ENCODE data around the gene IZUMO4.

IZUMO4 gene

DNA sequence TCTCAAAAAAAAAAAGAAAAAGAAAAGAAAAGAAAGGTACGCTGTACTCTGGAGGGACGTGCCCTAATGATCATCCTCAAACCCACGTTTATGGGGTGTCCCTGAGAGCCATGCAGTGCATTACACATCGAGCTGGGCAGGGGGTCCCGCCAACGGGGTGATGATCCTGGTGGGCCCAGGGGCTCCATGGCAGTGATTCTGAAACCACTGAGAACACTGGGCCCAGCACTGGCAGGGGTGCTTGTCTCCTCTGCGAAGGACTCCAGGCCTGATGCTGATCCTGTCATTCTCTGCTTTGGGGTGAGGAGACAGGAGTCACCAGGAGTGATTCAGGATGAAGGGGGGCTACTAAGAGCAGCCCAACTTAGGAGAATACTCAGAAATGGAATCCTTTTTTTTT is 19.3 kb upstream of the IZUMO4 start:
- Histone ChIP-seq H3K27me3 (replicated peaks in 2 of 5; ENCODE audit: control insufficient read depth in 4 of 5, insufficient read depth in 5 of 5, low read length in 4 of 5) (no peaks in the 10 kb centered on the region), H3K9me3 (ENCODE audit: control extremely low read depth in 1 of 5, control insufficient read depth in 4 of 5, insufficient read depth in 2 of 5, low read depth in 1 of 5, low read length in 4 of 5) (no peaks in the 10 kb centered on the region), H3K36me3 (ENCODE audit: control insufficient read depth in 4 of 4, insufficient read depth in 4 of 4, low read length in 3 of 4) (peaks cover 0 to 70% (median 56%) of the 10 kb centered on the region in 4 experiments), H3K27ac (ENCODE audit: insufficient read depth in 1 of 2, low read depth in 1 of 2, low read length in 2 of 2, poor library complexity in 1 of 2, severe bottlenecking in 2 of 2) (no peak overlapping the region), H3K4me3 (ENCODE audit: control insufficient read depth in 1 of 7, extremely low read depth in 1 of 7, insufficient read depth in 4 of 7, low read depth in 2 of 7, low read length in 6 of 7) (no peak overlapping the region), H3K4me1 (ENCODE audit: control extremely low read depth in 1 of 4, control insufficient read depth in 4 of 4, insufficient read depth in 4 of 4, low read length in 3 of 4) (peaks cover 0 to 38% (median 27%) of the 10 kb centered on the region in 4 experiments)
- WGBS (ENCODE audit: insufficient coverage) = 94% methylated on average over 7 of the region's 7 CpGs
- ChIA-PET POLR2A (interaction anchor here (1.0 kb wide), 1 partner anchor 10 kb away, joined by 3 read pairs; no protein-coding TSS in a partner anchor), CTCF (interaction anchor here (0.5 kb wide), 1 partner anchor 77 kb away, joined by 4 read pairs; no protein-coding TSS in a partner anchor)
- DNase-seq = no peak

DNA sequence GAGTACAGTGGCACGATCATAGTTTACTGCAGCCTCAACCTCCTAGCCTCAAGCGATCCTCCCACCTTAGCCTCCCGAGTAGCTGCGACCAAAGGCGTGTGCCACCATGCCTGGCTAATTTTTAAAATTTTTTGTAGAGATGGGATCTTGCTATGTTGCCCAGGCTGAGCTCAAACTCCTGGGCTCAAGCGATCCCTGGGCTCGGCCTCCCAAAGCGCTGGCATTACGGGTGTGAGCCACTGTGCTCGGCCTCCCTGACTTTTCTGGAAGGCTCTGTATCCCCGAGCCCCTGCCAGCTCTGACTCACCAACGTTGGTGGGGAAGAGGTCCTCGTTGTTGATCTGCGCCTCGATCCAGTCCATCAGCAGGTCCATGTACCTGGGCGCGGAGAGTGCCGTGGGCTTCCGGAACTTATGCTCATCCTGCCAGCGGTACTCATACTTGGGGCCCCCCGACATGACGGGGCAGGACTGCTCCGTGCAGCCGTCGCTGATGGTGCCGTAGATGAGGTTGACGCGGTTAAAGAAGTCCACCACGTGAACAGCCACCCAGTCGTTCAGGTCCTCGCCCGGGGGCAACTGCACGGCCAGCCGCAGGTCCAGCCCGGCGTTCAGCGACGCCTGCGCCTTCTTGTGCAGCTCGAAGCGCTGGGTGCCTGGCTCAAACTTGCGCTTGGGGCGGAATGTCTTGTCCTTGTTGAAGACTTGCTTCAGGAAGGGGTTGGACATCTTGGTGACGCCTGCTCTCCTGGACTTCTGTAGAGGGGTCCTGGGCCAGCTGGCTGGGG is 18.7 kb upstream of the IZUMO4 start:
- Histone ChIP-seq H3K27ac (ENCODE audit: insufficient read depth in 1 of 2, low read depth in 1 of 2, low read length in 2 of 2, poor library complexity in 1 of 2, severe bottlenecking in 2 of 2) (no peak overlapping the region), H3K4me3 (ENCODE audit: control insufficient read depth in 1 of 7, extremely low read depth in 1 of 7, insufficient read depth in 4 of 7, low read depth in 2 of 7, low read length in 6 of 7) (no peak overlapping the region), H3K9me3 (ENCODE audit: control extremely low read depth in 1 of 5, control insufficient read depth in 4 of 5, insufficient read depth in 2 of 5, low read depth in 1 of 5, low read length in 4 of 5) (no peaks in the 10 kb centered on the region), H3K27me3 (replicated peaks in 2 of 5; ENCODE audit: control insufficient read depth in 4 of 5, insufficient read depth in 5 of 5, low read length in 4 of 5) (no peaks in the 10 kb centered on the region), H3K4me1 (ENCODE audit: control extremely low read depth in 1 of 4, control insufficient read depth in 4 of 4, insufficient read depth in 4 of 4, low read length in 3 of 4) (peaks cover 0 to 42% (median 33%) of the 10 kb centered on the region in 4 experiments), H3K36me3 (ENCODE audit: control insufficient read depth in 4 of 4, insufficient read depth in 4 of 4, low read length in 3 of 4) (peaks cover 0 to 64% (median 50%) of the 10 kb centered on the region in 4 experiments)
- ChIA-PET CTCF (interaction anchor here (0.5 kb wide), 1 partner anchor 76 kb away, joined by 4 read pairs; no protein-coding TSS in a partner anchor), POLR2A (interaction anchor here (1.0 kb wide), 1 partner anchor 9 kb away, joined by 3 read pairs; no protein-coding TSS in a partner anchor)
- DNase-seq = no peak
- 99% methylated on average over 41 of the region's 44 CpGs for WGBS (ENCODE audit: insufficient coverage)

DNA sequence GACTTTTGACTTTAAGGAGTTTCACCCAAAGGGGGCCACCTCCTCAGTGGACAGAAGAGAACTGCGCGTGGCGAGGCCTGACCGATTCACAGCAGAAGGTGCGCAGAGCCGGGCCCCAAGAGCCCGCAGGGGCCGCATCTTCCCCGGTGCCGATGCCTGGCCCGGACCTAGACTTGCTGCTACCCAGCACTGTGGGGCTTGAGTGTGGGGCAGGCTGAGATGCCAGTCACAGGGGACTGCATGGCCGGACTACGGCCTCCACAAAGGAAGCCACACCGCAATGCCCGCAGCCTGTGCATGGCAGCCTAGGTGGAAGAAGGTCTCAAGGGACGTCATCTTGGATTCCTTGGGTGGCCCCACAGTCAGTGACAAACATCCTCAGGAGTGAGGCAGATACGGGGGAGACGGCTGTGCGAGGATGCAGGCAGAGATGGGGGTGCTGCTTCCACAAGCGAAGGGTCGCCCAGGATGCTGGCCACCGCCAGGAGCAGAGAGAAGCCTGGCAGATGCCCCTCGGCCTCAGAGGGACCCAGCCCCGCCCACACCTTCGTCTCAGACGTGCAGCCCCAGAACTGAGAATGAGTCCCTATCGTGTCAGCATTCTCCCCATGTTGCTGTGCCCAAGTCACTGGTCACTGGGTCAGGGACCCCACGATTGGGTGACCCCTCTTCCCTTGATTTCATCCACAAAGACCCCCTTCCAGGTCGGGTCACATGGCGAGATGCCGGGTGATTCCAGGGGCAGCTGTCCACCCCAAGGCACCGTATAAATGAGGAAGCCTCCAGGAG is 17.4 kb upstream of the IZUMO4 start:
- POLR2A ChIA-PET = no interaction called here
- no peak for DNase-seq
- Histone ChIP-seq H3K4me1 (ENCODE audit: control extremely low read depth in 1 of 4, control insufficient read depth in 4 of 4, insufficient read depth in 4 of 4, low read length in 3 of 4) (peaks cover 0 to 43% (median 39%) of the 10 kb centered on the region in 4 experiments), H3K27ac (ENCODE audit: insufficient read depth in 1 of 2, low read depth in 1 of 2, low read length in 2 of 2, poor library complexity in 1 of 2, severe bottlenecking in 2 of 2) (no peak overlapping the region), H3K36me3 (ENCODE audit: control insufficient read depth in 4 of 4, insufficient read depth in 4 of 4, low read length in 3 of 4) (peaks cover 0 to 57% (median 45%) of the 10 kb centered on the region in 4 experiments), H3K9me3 (ENCODE audit: control extremely low read depth in 1 of 5, control insufficient read depth in 4 of 5, insufficient read depth in 2 of 5, low read depth in 1 of 5, low read length in 4 of 5) (no peaks in the 10 kb centered on the region), H3K4me3 (ENCODE audit: control insufficient read depth in 1 of 7, extremely low read depth in 1 of 7, insufficient read depth in 4 of 7, low read depth in 2 of 7, low read length in 6 of 7) (no peak overlapping the region), H3K27me3 (replicated peaks in 2 of 5; ENCODE audit: control insufficient read depth in 4 of 5, insufficient read depth in 5 of 5, low read length in 4 of 5) (no peaks in the 10 kb centered on the region)
- CTCF ChIA-PET = no interaction called here
- 96% methylated on average over 30 of the region's 32 CpGs for WGBS (ENCODE audit: insufficient coverage)

DNA sequence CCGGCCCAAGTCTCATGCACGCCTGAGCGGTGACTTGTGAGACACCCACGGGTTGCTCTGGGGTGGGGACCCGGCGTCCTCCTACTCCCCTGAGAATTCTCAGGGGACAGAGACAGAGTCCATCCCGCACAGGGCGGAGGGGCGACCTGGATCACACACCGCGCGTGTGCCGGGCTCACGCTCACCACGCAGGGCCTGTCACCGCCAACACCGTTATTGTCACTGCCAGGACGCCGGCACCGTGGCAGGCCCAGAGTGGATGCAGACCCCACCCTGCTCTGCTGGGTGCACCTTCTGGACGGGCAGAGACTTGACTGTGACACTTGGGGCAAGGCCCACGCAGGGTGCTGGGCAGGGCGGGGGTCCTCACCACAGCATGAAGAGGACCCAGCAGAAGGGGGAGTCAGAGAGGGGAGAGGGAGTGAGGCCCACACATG is 16.8 kb upstream of the IZUMO4 start:
- H3K36me3 ChIP-seq (ENCODE audit: control insufficient read depth in 4 of 4, insufficient read depth in 4 of 4, low read length in 3 of 4) = peaks cover 0 to 57% (median 45%) of the 10 kb centered on the region in 4 experiments
- CTCF ChIA-PET = interaction anchor here (1.4 kb wide), 1 partner anchor 46 kb away, joined by 3 read pairs; no protein-coding TSS in a partner anchor
- H3K4me1 ChIP-seq (ENCODE audit: control extremely low read depth in 1 of 4, control insufficient read depth in 4 of 4, insufficient read depth in 4 of 4, low read length in 3 of 4) = peaks cover 0 to 44% (median 41%) of the 10 kb centered on the region in 4 experiments

DNA sequence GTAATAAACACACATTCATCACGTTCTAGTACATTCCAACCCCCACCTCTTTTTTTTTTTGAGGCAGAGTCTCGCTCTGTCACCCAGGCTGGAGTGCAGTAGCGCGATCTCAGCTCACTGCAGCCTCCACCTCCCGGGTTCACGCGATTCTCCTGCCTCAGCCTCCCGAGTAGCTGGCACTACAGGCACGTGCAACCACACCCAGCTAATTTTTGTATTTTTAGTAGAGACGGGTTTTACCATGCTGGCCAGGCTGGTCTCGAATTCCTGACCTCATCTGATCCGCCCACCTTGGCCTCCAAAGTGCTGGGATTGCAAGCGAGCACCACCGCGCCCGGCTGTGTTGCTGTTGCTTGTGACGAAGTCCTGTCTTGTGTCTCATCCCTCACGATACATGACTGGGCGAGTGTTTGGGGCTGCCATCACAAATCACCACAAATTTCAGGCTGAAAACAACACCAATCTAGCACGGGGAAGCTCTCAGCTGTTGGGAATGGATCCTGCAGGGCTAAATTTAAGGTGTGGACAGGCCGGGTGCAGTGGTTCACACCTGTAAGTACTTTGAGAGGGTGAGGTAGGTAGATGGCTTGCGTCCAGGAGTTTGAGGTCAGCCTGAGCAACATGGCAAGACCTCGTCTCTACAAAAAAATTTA is 16.3 kb upstream of the IZUMO4 start:
- 97% methylated on average over 17 of the region's 23 CpGs for WGBS (ENCODE audit: insufficient coverage)
- no peak overlapping the region for H3K27ac ChIP-seq (ENCODE audit: insufficient read depth in 1 of 2, low read depth in 1 of 2, low read length in 2 of 2, poor library complexity in 1 of 2, severe bottlenecking in 2 of 2)
- no peaks in the 10 kb centered on the region for H3K9me3 ChIP-seq (ENCODE audit: control extremely low read depth in 1 of 5, control insufficient read depth in 4 of 5, insufficient read depth in 2 of 5, low read depth in 1 of 5, low read length in 4 of 5)
- peaks cover 0 to 51% (median 40%) of the 10 kb centered on the region in 4 experiments for H3K36me3 ChIP-seq (ENCODE audit: control insufficient read depth in 4 of 4, insufficient read depth in 4 of 4, low read length in 3 of 4)
- H3K4me1 ChIP-seq (ENCODE audit: control extremely low read depth in 1 of 4, control insufficient read depth in 4 of 4, insufficient read depth in 4 of 4, low read length in 3 of 4) = peaks cover 0 to 45% (median 42%) of the 10 kb centered on the region in 4 experiments
- CTCF ChIA-PET = interaction anchor here (0.8 to 1.4 kb wide), 6 partner anchors 10 to 156 kb away, joined by 3 to 8 read pairs (median 4); no protein-coding TSS in a partner anchor
- no peak for DNase-seq
- H3K4me3 ChIP-seq (ENCODE audit: control insufficient read depth in 1 of 7, extremely low read depth in 1 of 7, insufficient read depth in 4 of 7, low read depth in 2 of 7, low read length in 6 of 7) = no peak overlapping the region
- H3K27me3 ChIP-seq (replicated peaks in 2 of 5; ENCODE audit: control insufficient read depth in 4 of 5, insufficient read depth in 5 of 5, low read length in 4 of 5) = no peaks in the 10 kb centered on the region
- POLR2A ChIA-PET = no interaction called here

More for the DNA sequence above, 16.8 kb upstream of the IZUMO4 start:
- H3K4me3 ChIP-seq (ENCODE audit: control insufficient read depth in 1 of 7, extremely low read depth in 1 of 7, insufficient read depth in 4 of 7, low read depth in 2 of 7, low read length in 6 of 7) = no peak overlapping the region
- POLR2A ChIA-PET = no interaction called here
- H3K27me3 ChIP-seq (replicated peaks in 2 of 5; ENCODE audit: control insufficient read depth in 4 of 5, insufficient read depth in 5 of 5, low read length in 4 of 5) = no peaks in the 10 kb centered on the region
- DNase-seq = no peak
- WGBS (ENCODE audit: insufficient coverage) = 95% methylated on average over 20 of the region's 23 CpGs
- H3K9me3 ChIP-seq (ENCODE audit: control extremely low read depth in 1 of 5, control insufficient read depth in 4 of 5, insufficient read depth in 2 of 5, low read depth in 1 of 5, low read length in 4 of 5) = no peaks in the 10 kb centered on the region
- no peak overlapping the region for H3K27ac ChIP-seq (ENCODE audit: insufficient read depth in 1 of 2, low read depth in 1 of 2, low read length in 2 of 2, poor library complexity in 1 of 2, severe bottlenecking in 2 of 2)

DNA sequence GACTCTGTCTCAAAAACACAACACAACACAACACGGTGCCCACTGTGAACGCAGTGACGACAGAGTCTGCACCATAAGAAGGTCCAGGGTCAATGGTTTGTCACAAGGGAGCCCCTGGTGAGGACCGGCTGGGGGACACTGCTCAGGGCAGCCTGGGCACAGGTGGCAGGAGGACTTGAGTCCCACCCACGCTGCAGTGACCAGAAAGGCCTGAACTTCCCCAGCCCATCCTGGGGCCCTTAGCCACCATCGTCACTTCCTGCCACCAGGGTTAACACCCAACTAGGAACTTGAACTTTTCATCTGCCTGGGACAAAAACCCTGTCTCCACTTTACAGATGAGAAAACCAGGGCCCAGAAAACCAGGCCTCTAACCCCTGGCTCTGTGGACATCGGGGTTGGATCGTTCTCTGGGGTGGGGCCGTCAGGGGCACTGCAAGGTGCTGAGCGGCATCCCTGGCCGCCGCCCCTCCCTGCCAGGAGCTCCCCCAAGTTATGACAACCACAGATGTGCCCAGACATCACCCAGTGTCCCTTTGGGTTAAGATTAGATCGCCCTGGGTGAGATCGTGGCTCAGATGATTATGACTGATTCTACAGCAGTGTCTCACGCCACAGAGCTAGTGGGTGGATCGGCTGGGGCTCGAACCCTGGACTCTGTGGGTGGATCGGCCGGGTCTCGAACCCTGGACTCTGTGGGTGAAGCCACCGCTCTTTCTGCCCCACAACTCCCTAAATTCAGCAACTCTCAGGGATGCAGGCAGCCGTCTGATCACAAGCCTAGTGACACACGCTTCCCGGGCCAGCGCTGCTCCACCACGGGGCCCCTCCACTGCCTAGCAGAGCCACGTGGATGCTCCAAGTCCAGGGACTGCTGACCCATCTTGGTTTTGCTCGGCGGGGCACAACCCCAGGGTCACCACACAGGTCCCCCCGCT is 14.6 kb upstream of the IZUMO4 start:
- 79% methylated on average over 25 of the region's 30 CpGs for WGBS (ENCODE audit: insufficient coverage)
- ChIA-PET POLR2A (interaction anchor here (0.8 kb wide), 1 partner anchor 14 kb away, joined by 3 read pairs; the partner anchor contains the start of genes IZUMO4 and MOB3A), CTCF (interaction anchor here (3.6 kb wide), 2 partner anchors 9 to 12 kb away, joined by 19 to 24 read pairs; partner anchors contain the start of gene MOB3A)
- Histone ChIP-seq H3K4me1 (ENCODE audit: control extremely low read depth in 1 of 4, control insufficient read depth in 4 of 4, insufficient read depth in 4 of 4, low read length in 3 of 4) (peaks cover 0 to 62% (median 57%) of the 10 kb centered on the region in 4 experiments), H3K9me3 (ENCODE audit: control extremely low read depth in 1 of 5, control insufficient read depth in 4 of 5, insufficient read depth in 2 of 5, low read depth in 1 of 5, low read length in 4 of 5) (no peaks in the 10 kb centered on the region), H3K36me3 (ENCODE audit: control insufficient read depth in 4 of 4, insufficient read depth in 4 of 4, low read length in 3 of 4) (peaks cover 0 to 39% (median 30%) of the 10 kb centered on the region in 4 experiments), H3K27me3 (replicated peaks in 2 of 5; ENCODE audit: control insufficient read depth in 4 of 5, insufficient read depth in 5 of 5, low read length in 4 of 5) (no peaks in the 10 kb centered on the region), H3K27ac (ENCODE audit: insufficient read depth in 1 of 2, low read depth in 1 of 2, low read length in 2 of 2, poor library complexity in 1 of 2, severe bottlenecking in 2 of 2) (peak overlapping the region; percentile 33 to 64), H3K4me3 (ENCODE audit: control insufficient read depth in 1 of 7, extremely low read depth in 1 of 7, insufficient read depth in 4 of 7, low read depth in 2 of 7, low read length in 6 of 7) (peak overlapping the region in 3 of 7 experiments; percentile 16 to 60 (median 40))
- DNase-seq = peak in 1 of 3 donors; percentile 48

Measured in common myeloid progenitor, CD34-positive (primary cell).